ENCODE measurements around the gene GOLGA8A. TPM values are rescaled to one million over a fixed set of nuclear protein-coding genes. Genes with fewer than 3 reads are reported as not detected.

Gene GOLGA8A
- 3.3 and 9.0 TPM in 2 replicates for total RNA-seq
- 10.6 and 18.1 TPM in 2 replicates for polyA plus RNA-seq
- 4.8 and 9.3 TPM in 2 replicates for polyA plus RNA-seq (2012)
- polyA minus RNA-seq (ENCODE audit: low replicate concordance) = not detected in 2 replicates

GRCh38 chr15:34437687-34438086 lies at the start of gene GOLGA8A:
Gene GOLGA8A, minus strand, starts transcription at chr15:34437808. Its CDS starts 48,117 bp downstream, at chr15:34389691.
- Histone ChIP-seq H3K4me3 (replicated peaks in 1 of 4; ENCODE audit: control extremely low read depth in 1 of 4, insufficient read depth in 1 of 4, low read depth in 3 of 4, low read length in 4 of 4) (peak within 1 kb of the TSS; percentile 50 to 68 (median 67)), H3K9ac (ENCODE audit: insufficient read depth, low read length) (peak within 1 kb of the TSS; percentile 40), H3K79me2 (ENCODE audit: control insufficient read depth, insufficient read depth, low read length) (peaks cover 5% of the 10 kb centered on the region), H3K27me3 (ENCODE audit: control insufficient read depth, insufficient read depth, low read length) (no peaks in the 10 kb centered on the region), H4K20me1 (ENCODE audit: control insufficient read depth, extremely low read depth, insufficient read depth, low read length) (no peaks in the 10 kb centered on the region), H3K4me1 (ENCODE audit: control insufficient read depth, extremely low read depth, insufficient read depth, low read length) (peaks cover 2% of the 10 kb centered on the region), H3K9me3 (ENCODE audit: control insufficient read depth, insufficient read depth, low read depth, low read length) (no peaks in the 10 kb centered on the region), H3K4me2 (ENCODE audit: extremely low read depth, insufficient read depth, low read length) (peak within 1 kb of the TSS; percentile 69), H2AFZ (ENCODE audit: low read length) (no peak within 1 kb of the TSS), H3K27ac (ENCODE audit: insufficient read depth, low read length) (no peak within 1 kb of the TSS), H3K36me3 (ENCODE audit: control insufficient read depth, insufficient read depth, low read length) (peaks cover 2% of the 10 kb centered on the region)
- TF ChIP-seq EZH2 (IDR thresholded peaks at IDR 0.05; ENCODE audit: low read length, missing control alignments) (no peak), CTCF (conservative IDR thresholded peaks at IDR 0.05 in 1 of 2, IDR thresholded peaks at IDR 0.05 in 1 of 2; ENCODE audit: low read depth in 1 of 2, low read length in 2 of 2) (no peak)
- peak; percentile 67 to 80 for DNase-seq (ENCODE audit: low read depth in 2 of 2)

- Histone ChIP-seq H3K27ac (ENCODE audit: insufficient read depth, low read length) (no peak overlapping the region), H3K27me3 (ENCODE audit: control insufficient read depth, insufficient read depth, low read length) (no peaks in the 10 kb centered on the region), H4K20me1 (ENCODE audit: control insufficient read depth, extremely low read depth, insufficient read depth, low read length) (no peaks in the 10 kb centered on the region), H3K9ac (ENCODE audit: insufficient read depth, low read length) (no peak overlapping the region), H3K4me3 (replicated peaks in 1 of 4; ENCODE audit: control extremely low read depth in 1 of 4, insufficient read depth in 1 of 4, low read depth in 3 of 4, low read length in 4 of 4) (no peak overlapping the region), H3K36me3 (ENCODE audit: control insufficient read depth, insufficient read depth, low read length) (no peaks in the 10 kb centered on the region), H2AFZ (ENCODE audit: low read length) (no peak overlapping the region), H3K79me2 (ENCODE audit: control insufficient read depth, insufficient read depth, low read length) (no peaks in the 10 kb centered on the region), H3K4me1 (ENCODE audit: control insufficient read depth, extremely low read depth, insufficient read depth, low read length) (no peaks in the 10 kb centered on the region), H3K9me3 (ENCODE audit: control insufficient read depth, insufficient read depth, low read depth, low read length) (no peaks in the 10 kb centered on the region), H3K4me2 (ENCODE audit: extremely low read depth, insufficient read depth, low read length) (no peak overlapping the region)
- TF ChIP-seq CTCF (conservative IDR thresholded peaks at IDR 0.05 in 1 of 2, IDR thresholded peaks at IDR 0.05 in 1 of 2; ENCODE audit: low read depth in 1 of 2, low read length in 2 of 2) (no peak), EZH2 (IDR thresholded peaks at IDR 0.05; ENCODE audit: low read length, missing control alignments) (no peak)
- no peak for DNase-seq (ENCODE audit: low read depth in 2 of 2)
These were observed 46.0 kb upstream of the GOLGA8A start for GRCh38 chr15:34483644-34484043.

- Histone ChIP-seq H3K27ac (ENCODE audit: insufficient read depth, low read length) (no peak overlapping the region), H3K9ac (ENCODE audit: insufficient read depth, low read length) (no peak overlapping the region), H2AFZ (ENCODE audit: low read length) (no peak overlapping the region), H3K27me3 (ENCODE audit: control insufficient read depth, insufficient read depth, low read length) (no peaks in the 10 kb centered on the region), H4K20me1 (ENCODE audit: control insufficient read depth, extremely low read depth, insufficient read depth, low read length) (no peaks in the 10 kb centered on the region), H3K4me1 (ENCODE audit: control insufficient read depth, extremely low read depth, insufficient read depth, low read length) (no peaks in the 10 kb centered on the region), H3K79me2 (ENCODE audit: control insufficient read depth, insufficient read depth, low read length) (no peaks in the 10 kb centered on the region), H3K9me3 (ENCODE audit: control insufficient read depth, insufficient read depth, low read depth, low read length) (no peaks in the 10 kb centered on the region), H3K4me3 (replicated peaks in 1 of 4; ENCODE audit: control extremely low read depth in 1 of 4, insufficient read depth in 1 of 4, low read depth in 3 of 4, low read length in 4 of 4) (no peak overlapping the region), H3K36me3 (ENCODE audit: control insufficient read depth, insufficient read depth, low read length) (no peaks in the 10 kb centered on the region), H3K4me2 (ENCODE audit: extremely low read depth, insufficient read depth, low read length) (no peak overlapping the region)
- TF ChIP-seq CTCF (conservative IDR thresholded peaks at IDR 0.05 in 1 of 2, IDR thresholded peaks at IDR 0.05 in 1 of 2; ENCODE audit: low read depth in 1 of 2, low read length in 2 of 2) = no peak
- no peak for DNase-seq (ENCODE audit: low read depth in 2 of 2)
These were observed 43.8 kb upstream of the GOLGA8A start for GRCh38 chr15:34481370-34481769.

All from fibroblast of lung (primary cell).